Activated T-helper 2 cell treated with anti-CD3 and anti-CD28 coated beads, Interferon-gamma antibody, Interleukin-2, Interleukin-4, amounts not matched to agents 10 μg/mL and 5 μg/mL and 100 μg/mL, durations not matched to agents 14 hours and 24 hours and 36 hours (primary cell): ENCODE results near the gene CDC45. TPM values are rescaled to one million over a fixed set of nuclear protein-coding genes. Genes with fewer than 3 reads are reported as not detected.

Experiments
- DNase-seq: peaks from one replicate; pipeline ENCODE4 v3.0.0; 2021; ENCODE audit warnings: low spot score
- H3K27ac Mint-ChIP-seq: one replicate; pipeline ENCODE4 v1.8.0; 2021; ENCODE audit warnings: mixed read lengths
- H3K27me3 Mint-ChIP-seq: one replicate; pipeline ENCODE4 v1.8.0; 2021; ENCODE audit warnings: low read depth, mixed read lengths
- H3K36me3 Mint-ChIP-seq: one replicate; pipeline ENCODE4 v1.8.0; 2021; ENCODE audit warnings: low read depth, mixed read lengths
- H3K4me1 Mint-ChIP-seq: one replicate; pipeline ENCODE4 v1.8.0; 2021; ENCODE audit warnings: low read depth, mixed read lengths
- H3K4me3 Mint-ChIP-seq: one replicate; pipeline ENCODE4 v1.8.0; 2021; ENCODE audit warnings: low read depth, mild to moderate bottlenecking, moderate library complexity, mixed read lengths
- H3K9me3 Mint-ChIP-seq: one replicate; pipeline ENCODE4 v1.8.0; 2021; ENCODE audit warnings: mixed read lengths
- intact Hi-C: fragments of 100-400 bp; cut with micrococcal nuclease; formaldehyde crosslinking; loops from one replicate; pipeline ENCODE4 v1.15.1; 2023
- total RNA-seq: library from RNA; stranded (reverse); gene quantifications from 2 replicates; pipeline ENCODE4 v1.2.3, GENCODE V29; 2022

CDC45 gene
- total RNA-seq, 1 donor from 2014 or later = 108 TPM

DNA sequence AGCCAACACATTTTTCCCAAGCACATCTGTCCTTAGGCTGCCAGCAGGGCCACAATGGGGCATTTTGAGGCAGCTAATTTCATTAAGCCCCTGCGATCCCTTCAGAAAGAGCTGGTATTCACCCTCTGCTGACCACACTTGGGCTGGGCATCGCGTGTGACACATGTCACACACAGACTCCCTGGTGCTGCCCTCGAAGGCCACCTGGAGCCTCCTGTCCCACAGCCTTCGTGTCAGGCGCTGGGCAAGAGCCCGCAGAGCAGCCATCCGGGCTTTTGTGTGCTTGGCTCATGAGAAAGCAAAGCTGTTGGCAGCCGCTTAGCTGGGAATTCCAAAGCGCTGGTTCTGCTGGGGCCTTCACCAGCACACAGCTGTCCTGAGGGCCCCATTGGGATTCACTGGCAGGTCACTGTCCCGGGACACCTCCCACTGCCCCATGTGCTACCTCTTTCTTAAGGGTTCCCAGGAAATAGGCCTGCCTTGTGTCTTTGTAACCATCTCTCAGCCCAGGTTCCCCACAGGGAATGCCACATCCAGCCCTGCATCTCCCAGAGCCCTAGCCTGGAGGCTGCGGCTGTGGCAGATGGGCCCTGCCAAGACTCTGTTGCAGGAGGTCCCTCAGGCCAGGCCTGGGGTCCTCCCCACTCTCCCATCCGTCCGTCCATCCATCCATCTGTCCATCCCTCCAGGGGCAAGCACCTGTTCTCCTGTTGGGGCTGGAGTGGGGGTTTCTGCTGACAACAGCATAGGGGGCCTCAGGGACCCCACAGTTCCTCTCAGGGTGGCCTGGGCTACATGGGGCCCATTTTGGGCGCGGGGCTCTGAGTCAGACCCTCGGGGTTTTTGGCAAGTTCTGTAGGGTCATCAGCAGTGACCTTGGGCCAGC is 39.6 kb downstream of the CDC45 start:
- intact Hi-C loops = no loop called here
- no peak for DNase-seq
- Mint-ChIP-seq H3K4me3 (no peak overlapping the region), H3K9me3 (no peaks in the 10 kb centered on the region), H3K27me3 (no peaks in the 10 kb centered on the region), H3K27ac (no peak overlapping the region), H3K4me1 (peaks cover 4% of the 10 kb centered on the region), H3K36me3 (peaks cover 30% of the 10 kb centered on the region)

DNA sequence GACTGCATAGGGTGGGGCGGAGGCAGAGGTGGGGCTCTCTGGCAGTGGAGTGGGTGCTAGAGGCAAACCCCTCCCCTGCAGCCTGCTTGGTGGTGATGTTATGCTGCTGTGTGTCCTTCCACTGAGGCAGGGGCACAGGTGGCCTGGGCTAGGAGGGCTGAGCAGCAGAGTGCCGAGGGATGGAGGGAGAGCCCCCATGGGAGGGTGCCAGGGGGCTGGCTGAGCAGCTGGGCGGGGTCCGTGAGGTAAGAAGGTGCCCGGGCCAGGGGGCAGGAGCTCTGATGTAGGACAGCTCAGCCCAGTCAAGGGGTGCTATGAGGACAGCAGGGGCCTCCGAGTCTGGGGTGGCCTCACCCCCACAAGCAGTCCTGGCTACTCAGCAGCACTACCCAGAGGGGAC is 40.3 kb downstream of the CDC45 start:
- H3K4me3 Mint-ChIP-seq = no peak overlapping the region
- intact Hi-C loops = loop anchor here (5.0 to 10.0 kb wide), 2 partner anchors 115 to 247 kb away; no protein-coding TSS in a partner anchor
- no peak for DNase-seq
- H3K27ac Mint-ChIP-seq = no peak overlapping the region
- H3K9me3 Mint-ChIP-seq = no peaks in the 10 kb centered on the region
- peaks cover 5% of the 10 kb centered on the region for H3K4me1 Mint-ChIP-seq
- peaks cover 25% of the 10 kb centered on the region for H3K36me3 Mint-ChIP-seq
- peaks cover 4% of the 10 kb centered on the region for H3K27me3 Mint-ChIP-seq

DNA sequence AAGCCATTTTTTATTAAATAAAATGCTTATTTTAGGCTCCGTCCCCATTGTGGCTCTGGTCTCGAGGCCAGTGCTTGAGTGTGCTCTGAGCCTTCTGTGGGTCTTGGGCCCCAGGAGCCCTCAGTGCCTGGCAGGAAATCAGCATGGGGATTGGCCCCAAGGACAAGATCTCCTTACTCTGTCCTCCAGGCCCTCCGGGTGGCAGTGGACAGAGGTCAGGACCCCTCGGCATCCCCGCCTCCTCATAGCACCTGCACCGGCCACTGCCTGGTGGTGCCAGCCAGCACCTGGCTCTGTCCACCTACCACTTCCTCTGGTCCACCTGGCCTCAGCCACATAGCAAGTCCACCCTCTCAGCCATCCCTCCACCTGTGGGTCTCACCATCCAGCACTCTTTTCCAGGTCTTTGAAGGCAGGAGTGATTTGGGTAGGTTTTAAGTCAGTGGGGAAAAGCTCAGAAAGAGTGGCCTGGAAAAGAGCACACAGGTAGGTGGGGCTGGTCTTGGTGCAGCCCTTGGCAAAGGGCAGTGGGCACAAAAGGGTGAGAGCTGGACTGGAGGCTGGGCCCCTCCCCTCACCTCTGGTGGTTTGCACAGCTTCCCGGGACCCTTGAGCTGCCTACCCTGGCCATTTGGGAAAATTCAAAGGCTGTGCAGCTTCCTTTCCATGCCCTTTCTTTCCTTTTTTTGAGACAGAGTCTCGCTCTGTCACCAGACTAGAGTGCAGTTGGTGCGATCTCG is 41.0 kb downstream of the CDC45 start:
- no peak overlapping the region for H3K27ac Mint-ChIP-seq
- intact Hi-C loops = loop anchor here (5.0 to 10.0 kb wide), 2 partner anchors 114 to 247 kb away; no protein-coding TSS in a partner anchor

DNA sequence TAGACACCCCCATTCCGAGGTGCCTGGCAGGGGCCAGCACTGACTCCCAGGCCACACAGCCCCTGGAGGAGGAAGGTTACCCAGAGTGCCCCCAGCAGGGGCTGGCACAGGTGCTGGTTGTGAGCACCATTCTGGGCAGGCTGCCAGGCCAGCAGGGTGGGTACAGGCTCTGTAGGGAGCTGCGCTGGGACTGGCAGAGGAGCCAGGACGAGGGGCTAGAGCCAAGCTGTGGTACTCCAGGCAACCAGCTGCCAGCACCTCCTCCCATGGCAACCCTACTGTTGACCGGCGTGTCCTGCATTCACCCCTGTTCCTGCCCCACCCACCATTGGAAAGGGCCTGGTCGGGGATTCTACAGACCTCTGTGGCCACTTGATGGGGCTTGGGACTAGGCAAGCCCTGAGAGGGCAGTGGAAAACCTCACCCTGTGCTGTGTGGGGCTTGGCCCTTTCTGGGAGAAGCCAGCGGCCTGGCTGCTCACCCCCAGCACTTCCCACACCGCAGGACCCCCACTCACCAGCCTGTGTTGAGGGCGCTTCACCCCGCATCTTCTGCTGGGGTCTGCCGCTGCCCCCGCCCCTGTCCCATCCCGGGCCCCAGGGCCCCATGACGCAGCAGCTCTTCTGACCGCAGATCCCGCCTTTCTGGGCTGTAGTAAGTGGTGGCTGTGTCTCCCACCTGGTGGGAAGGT is 42.6 kb downstream of the CDC45 start:
- Mint-ChIP-seq H3K27ac (no peak overlapping the region), H3K36me3 (peaks cover 14% of the 10 kb centered on the region), H3K9me3 (no peaks in the 10 kb centered on the region), H3K27me3 (peaks cover 12% of the 10 kb centered on the region), H3K4me1 (peaks cover 5% of the 10 kb centered on the region), H3K4me3 (peak overlapping the region; percentile 65)
- no peak for DNase-seq
- intact Hi-C loops = loop anchor here (5.0 to 10.0 kb wide), 2 partner anchors 112 to 245 kb away; no protein-coding TSS in a partner anchor

More for the DNA sequence above, 41.0 kb downstream of the CDC45 start:
- Mint-ChIP-seq H3K36me3 (peaks cover 17% of the 10 kb centered on the region), H3K9me3 (no peaks in the 10 kb centered on the region), H3K4me3 (no peak overlapping the region), H3K27me3 (peaks cover 7% of the 10 kb centered on the region), H3K4me1 (peaks cover 5% of the 10 kb centered on the region)
- no peak for DNase-seq

DNA sequence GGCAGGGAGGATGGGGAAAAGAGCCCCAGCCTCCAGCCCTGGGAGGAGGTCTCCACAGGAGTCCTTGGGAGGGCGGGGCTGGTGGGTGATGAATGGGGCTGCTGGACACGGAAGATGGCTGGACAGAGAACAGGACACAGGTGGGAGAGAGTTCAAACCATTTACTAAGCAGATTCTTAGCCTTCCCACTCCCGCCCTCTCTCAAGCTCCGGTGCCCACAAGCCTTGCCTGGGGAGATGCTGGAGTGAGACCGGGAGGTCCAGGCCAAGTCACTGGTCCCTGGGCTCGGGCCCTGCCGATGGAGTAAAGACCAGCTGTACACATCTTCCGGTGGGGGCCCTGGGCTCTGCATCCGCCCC is 43.1 kb downstream of the CDC45 start:
- Mint-ChIP-seq H3K4me1 (peaks cover 5% of the 10 kb centered on the region), H3K9me3 (no peaks in the 10 kb centered on the region), H3K27ac (no peak overlapping the region), H3K4me3 (peak overlapping the region; percentile 65), H3K36me3 (peaks cover 8% of the 10 kb centered on the region), H3K27me3 (peaks cover 12% of the 10 kb centered on the region)
- no peak for DNase-seq
- intact Hi-C loops = loop anchor here (5.0 to 10.0 kb wide), 2 partner anchors 112 to 244 kb away; no protein-coding TSS in a partner anchor

DNA sequence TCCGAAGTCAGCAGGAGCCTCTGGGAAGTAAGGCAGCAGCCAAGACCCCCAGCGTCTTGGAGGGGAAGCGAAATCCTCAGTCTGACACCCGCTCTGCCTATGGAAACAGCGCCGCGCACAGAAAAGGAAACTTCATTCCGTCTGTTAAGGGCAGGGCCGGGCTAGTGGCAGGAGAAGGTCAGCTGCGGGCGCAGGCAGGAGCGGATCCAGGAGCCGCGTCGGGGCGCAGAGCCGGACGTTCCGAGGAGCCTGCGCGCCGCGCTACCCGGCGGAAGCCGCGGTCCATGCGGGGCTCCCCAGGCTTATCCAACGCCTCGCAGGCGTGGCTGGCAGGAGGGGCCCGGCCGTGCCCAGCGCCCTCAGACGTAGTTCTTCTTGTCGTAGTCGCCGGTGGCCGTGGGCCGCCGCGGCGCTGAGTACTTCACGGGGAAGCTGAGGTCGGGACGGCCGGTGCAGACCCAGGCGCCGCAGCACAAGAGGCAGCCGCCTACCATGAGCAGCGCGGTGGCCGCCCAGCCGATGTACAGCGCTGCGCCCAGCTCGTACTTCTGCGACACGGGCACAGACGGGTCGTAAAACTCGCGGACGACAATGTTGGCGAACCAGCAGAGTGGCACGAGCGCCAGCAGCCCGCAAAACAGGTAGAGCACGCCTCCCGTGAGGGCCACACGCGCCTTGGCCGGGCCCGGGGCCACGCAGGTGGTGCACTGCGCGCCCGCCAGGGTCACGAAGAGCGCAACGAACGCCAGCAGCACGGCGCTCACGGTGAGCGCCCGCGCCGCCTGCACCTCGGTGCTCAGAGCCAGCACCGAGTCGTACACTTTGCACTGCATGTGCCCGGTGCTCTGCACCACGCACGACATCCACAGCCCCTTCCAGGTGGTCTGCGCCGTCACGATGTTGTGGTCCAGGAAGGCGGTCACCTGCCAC is 43.8 kb downstream of the CDC45 start:
- Mint-ChIP-seq H3K9me3 (no peaks in the 10 kb centered on the region), H3K36me3 (peaks cover 8% of the 10 kb centered on the region), H3K27me3 (peaks cover 12% of the 10 kb centered on the region), H3K4me1 (peaks cover 5% of the 10 kb centered on the region), H3K4me3 (peak overlapping the region; percentile 65), H3K27ac (no peak overlapping the region)
- intact Hi-C loops = loop anchor here (5.0 to 10.0 kb wide), 2 partner anchors 111 to 244 kb away; no protein-coding TSS in a partner anchor
- no peak for DNase-seq

DNA sequence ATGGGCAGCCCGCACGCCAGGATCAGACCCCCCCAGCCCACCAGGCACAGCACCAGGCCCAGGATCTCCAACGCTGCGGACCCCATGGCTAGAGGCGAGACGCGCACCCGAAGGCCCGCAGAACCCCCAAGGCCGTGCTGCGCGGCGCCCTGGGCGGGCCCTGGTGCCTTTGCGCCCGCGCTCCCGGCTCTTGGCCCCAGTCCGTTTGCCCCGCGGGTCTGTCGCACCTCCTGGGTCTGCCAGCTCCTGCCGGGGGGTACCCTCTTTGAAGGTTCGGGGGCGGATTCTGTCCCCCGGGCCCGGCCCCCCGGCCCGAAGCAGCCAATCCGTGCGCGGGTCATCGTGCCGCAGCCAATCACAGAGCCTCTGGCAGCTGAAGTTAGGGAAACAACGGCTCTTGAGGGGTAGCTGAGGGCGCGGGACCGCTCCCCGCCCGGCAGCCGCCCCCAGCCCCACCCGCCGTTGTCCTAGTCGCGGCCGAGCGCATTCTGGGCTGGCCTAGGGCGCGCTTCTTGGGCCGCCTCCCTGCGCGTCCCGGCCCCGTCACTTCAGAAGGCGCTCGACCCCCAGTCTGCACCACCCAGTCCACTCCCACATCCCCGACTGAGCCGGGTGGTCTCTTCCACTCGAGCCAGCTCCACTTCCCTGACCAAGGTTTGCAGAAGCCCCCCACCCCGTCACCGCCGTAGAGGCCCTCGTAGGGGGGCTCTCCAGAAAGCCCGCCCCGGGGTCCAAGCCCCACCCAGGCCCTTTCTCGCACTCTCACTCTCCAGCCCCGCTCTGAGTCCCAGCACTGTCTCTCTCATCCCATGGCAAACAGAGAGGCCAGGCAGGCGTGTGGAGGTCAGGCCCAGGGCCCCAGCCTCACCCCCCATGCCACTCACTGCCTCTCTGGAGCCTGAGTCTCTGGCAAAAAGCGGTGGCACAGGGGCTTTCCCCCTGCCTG is 44.7 kb downstream of the CDC45 start, which contains the start of gene CLDN5:
CLDN5 (minus strand) TSS at position 241 of the 946 bp plus-strand sequence; CDS start at position 86, 155 bp downstream.
- no peaks in the 10 kb centered on the region for H3K9me3 Mint-ChIP-seq
- DNase-seq = no peak
- H3K4me3 Mint-ChIP-seq = peak within 1 kb of the TSS; percentile 70
- H3K27ac Mint-ChIP-seq = no peak within 1 kb of the TSS
- peaks cover 12% of the 10 kb centered on the region for H3K27me3 Mint-ChIP-seq
- H3K4me1 Mint-ChIP-seq = peaks cover 5% of the 10 kb centered on the region
- H3K36me3 Mint-ChIP-seq = peaks cover 6% of the 10 kb centered on the region
- intact Hi-C loops = loop anchor here (5.0 to 10.0 kb wide), 2 partner anchors 110 to 243 kb away; no protein-coding TSS in a partner anchor

DNA sequence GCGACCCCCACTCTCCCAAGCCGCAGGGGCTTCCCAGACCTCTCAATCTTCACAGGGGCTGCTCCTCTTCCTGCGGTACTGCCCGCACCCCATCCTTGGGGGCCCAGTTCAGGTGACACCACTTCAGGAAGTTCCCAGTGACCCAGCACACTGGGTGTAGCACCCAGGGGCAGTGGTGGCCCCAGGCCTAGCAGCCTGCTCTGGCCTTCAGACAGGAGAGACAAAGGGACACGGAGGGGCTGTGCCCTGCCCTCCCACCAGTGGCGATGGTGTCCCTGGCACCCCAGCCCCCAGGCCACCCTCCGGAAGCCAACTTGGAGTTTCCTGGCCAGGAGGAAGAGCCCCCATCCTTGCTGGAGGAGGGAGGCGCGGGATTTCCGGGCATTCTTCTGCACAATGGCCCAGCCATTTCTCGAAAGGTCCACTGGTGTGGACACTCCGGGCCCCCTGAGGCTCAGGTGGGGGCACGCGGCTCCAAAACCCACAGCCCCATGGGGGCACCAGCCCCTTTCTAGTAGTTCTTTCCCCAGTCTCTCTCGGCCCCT is 45.5 kb downstream of the CDC45 start:
- Mint-ChIP-seq H3K27ac (no peak overlapping the region), H3K27me3 (peaks cover 12% of the 10 kb centered on the region), H3K9me3 (no peaks in the 10 kb centered on the region), H3K4me1 (peaks cover 5% of the 10 kb centered on the region), H3K36me3 (peaks cover 3% of the 10 kb centered on the region), H3K4me3 (no peak overlapping the region)
- intact Hi-C loops = loop anchor here (10.0 kb wide), 1 partner anchor 110 kb away; no protein-coding TSS in a partner anchor
- DNase-seq = no peak

DNA sequence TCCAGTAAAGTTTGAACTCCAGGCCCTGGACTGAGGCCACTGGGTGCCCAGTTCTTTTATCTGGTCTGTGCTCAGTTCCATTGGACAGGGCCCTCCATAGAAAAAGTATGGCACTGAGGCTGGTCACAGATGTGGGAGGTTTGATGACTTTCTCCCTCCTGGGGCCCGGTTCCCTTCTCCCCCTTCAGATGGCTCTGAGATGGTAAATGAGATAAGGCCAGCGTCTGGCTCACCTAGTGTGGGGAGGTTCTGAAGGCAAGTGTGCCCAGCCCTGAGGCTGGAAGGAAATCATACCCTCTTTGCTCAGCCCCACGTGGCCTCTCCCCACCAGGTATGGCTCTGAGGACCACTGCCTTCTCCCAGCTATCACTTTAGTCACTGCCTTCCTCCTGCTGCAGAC is 45.9 kb downstream of the CDC45 start:
- peaks cover 3% of the 10 kb centered on the region for H3K36me3 Mint-ChIP-seq
- H3K4me3 Mint-ChIP-seq = no peak overlapping the region
- DNase-seq = no peak
- peaks cover 12% of the 10 kb centered on the region for H3K27me3 Mint-ChIP-seq
- no peaks in the 10 kb centered on the region for H3K9me3 Mint-ChIP-seq
- H3K4me1 Mint-ChIP-seq = peaks cover 5% of the 10 kb centered on the region
- intact Hi-C loops = loop anchor here (10.0 kb wide), 1 partner anchor 109 kb away; no protein-coding TSS in a partner anchor
- no peak overlapping the region for H3K27ac Mint-ChIP-seq

DNA sequence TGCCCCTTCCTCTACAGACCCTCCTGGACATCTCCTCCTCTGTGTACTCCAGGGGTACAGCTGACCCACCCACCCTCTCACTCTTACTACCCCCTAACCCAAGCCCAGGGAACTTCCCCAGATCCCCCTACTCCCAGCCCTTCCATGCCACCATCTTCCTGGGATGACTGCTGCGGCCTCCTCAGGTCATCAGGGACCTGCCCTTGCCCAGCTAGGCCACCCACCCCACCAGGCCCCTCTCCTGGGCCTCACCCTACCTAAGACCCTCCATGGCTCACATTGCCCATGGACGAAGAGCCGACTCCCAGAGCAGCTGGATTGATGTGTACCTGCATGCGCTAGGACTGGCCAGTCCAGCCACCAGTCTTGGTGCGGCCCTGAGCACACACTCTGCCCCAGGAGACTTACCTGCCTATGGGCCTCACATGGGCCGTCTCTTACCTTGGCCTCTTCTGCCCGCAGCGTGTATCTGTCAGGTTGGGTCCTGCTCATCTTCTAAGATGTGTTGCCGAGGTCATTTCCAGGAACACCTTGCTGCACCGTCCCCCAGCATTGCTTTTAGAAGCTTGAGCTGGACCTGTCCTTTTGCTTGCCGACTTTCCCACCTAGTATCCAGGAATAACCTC is 46.5 kb downstream of the CDC45 start:
- Mint-ChIP-seq H3K27me3 (peaks cover 12% of the 10 kb centered on the region), H3K4me1 (peaks cover 5% of the 10 kb centered on the region), H3K36me3 (peaks cover 3% of the 10 kb centered on the region), H3K9me3 (no peaks in the 10 kb centered on the region), H3K4me3 (no peak overlapping the region), H3K27ac (no peak overlapping the region)
- DNase-seq = no peak
- intact Hi-C loops = loop anchor here (10.0 kb wide), 1 partner anchor 109 kb away; no protein-coding TSS in a partner anchor
